IMR-90 (cell line): ENCODE results near the gene TRAF3IP1. TPM values are rescaled to one million over a fixed set of nuclear protein-coding genes. Genes with fewer than 3 reads are reported as not detected.

Experiments used
- ATAC-seq: fragments of 200-7000 bp; cut with Tn5 transposase; 2 replicates; pipeline ENCODE4 v1.9.1; 2020; ENCODE audit warnings: low read depth, mild to moderate bottlenecking, moderate library complexity
- BruUV-seq: library from RNA; stranded (reverse); fragments of 400-500 nt; replicated peaks from 2 replicates; lab custom pipeline; 2021; lab: Mats Ljungman, UMichigan
- CTCF ChIA-PET: fragments of 300-600 bp; formaldehyde crosslinking; extraction: SDS; loops from one replicate; lab custom pipeline; 2021; ENCODE audit warnings: antibody characterized with exemption; lab: Yijun Ruan, JAX
- POLR2A ChIA-PET: fragments of 300-600 bp; sonication (Branson Sonifier 250); formaldehyde crosslinking; loops from one replicate; lab custom pipeline; 2022; ENCODE audit warnings: antibody characterized with exemption; ENCODE audit not compliant: unreplicated experiment; lab: Charles Lee
- DNase-seq: peaks from one replicate; pipeline ENCODE4 v3.0.0; 2013
- H2AFZ ChIP-seq: replicated peaks from 2 replicates; pipeline ENCODE3; 2013; ENCODE audit warnings: low read length, mild to moderate bottlenecking; ENCODE audit not compliant: poor library complexity
- H2AK5ac ChIP-seq: 2 replicates; pipeline ENCODE4 v1.6.1; 2013; ENCODE audit warnings: low read depth, low read length, inconsistent platforms
- H2AK9ac ChIP-seq: replicated peaks from 2 replicates; pipeline ENCODE3; 2013; ENCODE audit warnings: mild to moderate bottlenecking, low read depth, low read length, moderate library complexity; ENCODE audit not compliant: poor library complexity
- H2BK120ac ChIP-seq: 2 replicates; pipeline ENCODE4 v1.6.1; 2013; ENCODE audit warnings: low read depth, low read length, inconsistent platforms
- H2BK15ac ChIP-seq: 3 replicates; pipeline ENCODE4 v1.6.1; 2013; ENCODE audit warnings: low read depth, low read length, inconsistent platforms
- H2BK20ac ChIP-seq: 2 replicates; pipeline ENCODE4 v1.6.1; 2013; ENCODE audit warnings: low read depth, mild to moderate bottlenecking, inconsistent platforms, low read length, moderate library complexity
- H2BK5ac ChIP-seq: 2 replicates; pipeline ENCODE4 v1.6.1; 2013; ENCODE audit warnings: mild to moderate bottlenecking, low read depth, low read length, inconsistent platforms; ENCODE audit not compliant: poor library complexity, severe bottlenecking
- H3K14ac ChIP-seq: replicated peaks from 2 replicates; pipeline ENCODE4 v1.6.1; 2013; ENCODE audit warnings: low read depth, low read length, inconsistent platforms
- H3K18ac ChIP-seq: 2 replicates; pipeline ENCODE4 v1.6.1; 2013; ENCODE audit warnings: low read depth, low read length, control low read depth
- H3K23ac ChIP-seq: 2 replicates; pipeline ENCODE4 v1.6.1; 2013; ENCODE audit warnings: low read depth, low read length, inconsistent platforms
- H3K27ac ChIP-seq: 2 replicates; pipeline ENCODE4 v1.5.1; 2013; ENCODE audit warnings: mild to moderate bottlenecking, control low read depth, low read length; ENCODE audit not compliant: insufficient read depth
- H3K27me3 ChIP-seq: 2 replicates; pipeline ENCODE4 v1.6.1; 2013; ENCODE audit warnings: low read length; ENCODE audit not compliant: control insufficient read depth, insufficient read depth
- H3K36me3 ChIP-seq: 2 replicates; pipeline ENCODE4 v1.6.1; 2013; ENCODE audit warnings: low read length, mixed read lengths; ENCODE audit not compliant: control insufficient read depth, insufficient read depth
- H3K4ac ChIP-seq: 2 replicates; pipeline ENCODE4 v1.6.1; 2013; ENCODE audit warnings: low read depth, low read length, inconsistent platforms
- H3K4me1 ChIP-seq: 2 replicates; pipeline ENCODE4 v1.6.1; 2013; ENCODE audit warnings: low read length, mixed read lengths; ENCODE audit not compliant: control insufficient read depth, insufficient read depth
- H3K4me2 ChIP-seq: 2 replicates; pipeline ENCODE4 v1.6.1; 2013; ENCODE audit warnings: low read depth, mild to moderate bottlenecking, control low read depth, low read length, moderate library complexity
- H3K4me3 ChIP-seq: 2 replicates; pipeline ENCODE4 v1.5.1; 2013; ENCODE audit warnings: low read depth, mild to moderate bottlenecking, control low read depth, low read length, moderate library complexity; ENCODE audit not compliant: insufficient read depth
- H3K56ac ChIP-seq: 2 replicates; pipeline ENCODE4 v1.6.1; 2013; ENCODE audit warnings: low read length, inconsistent platforms; ENCODE audit not compliant: insufficient read depth; ENCODE audit errors: extremely low read depth
- H3K79me1 ChIP-seq, 2 experiments: 2 replicates each; pipeline ENCODE4 v1.6.1; 2013; ENCODE audit warnings: low read length in 2 of 2, inconsistent platforms in 1 of 2, low read depth in 1 of 2
- H3K9ac ChIP-seq: 2 replicates; pipeline ENCODE4 v1.6.1; 2013; ENCODE audit warnings: low read depth, low read length, control low read depth
- H3K9me1 ChIP-seq: 2 replicates; pipeline ENCODE4 v1.6.1; 2013; ENCODE audit warnings: low read length, inconsistent platforms; ENCODE audit not compliant: insufficient read depth
- H3K9me3 ChIP-seq: 2 replicates; pipeline ENCODE4 v1.6.1; 2013; ENCODE audit warnings: low read length; ENCODE audit not compliant: control insufficient read depth, insufficient read depth
- H4K20me1 ChIP-seq: 2 replicates; pipeline ENCODE4 v1.6.1; 2013; ENCODE audit warnings: low read length, inconsistent platforms; ENCODE audit not compliant: insufficient read depth
- H4K5ac ChIP-seq: 2 replicates; pipeline ENCODE4 v1.6.1; 2013; ENCODE audit warnings: mild to moderate bottlenecking, low read depth, low read length, control low read depth
- H4K8ac ChIP-seq, 2 experiments: 2 replicates each; pipeline ENCODE4 v1.6.1; 2013; ENCODE audit warnings: low read depth in 2 of 2, low read length in 2 of 2, control low read depth in 1 of 2, inconsistent platforms in 1 of 2
- H4K91ac ChIP-seq: 2 replicates; pipeline ENCODE4 v1.6.1; 2013; ENCODE audit warnings: low read depth, low read length, inconsistent platforms; ENCODE audit not compliant: insufficient read depth
- BHLHE40 ChIP-seq: fragments of 150-350 bp; IDR thresholded peaks from 2 replicates; pipeline ENCODE4 v1.6.1; 2016; ENCODE audit warnings: mild to moderate bottlenecking, low read depth, low read length
- CEBPB ChIP-seq: IDR thresholded peaks from 2 replicates; pipeline ENCODE4 v1.6.1; 2012; ENCODE audit warnings: low read depth, low read length, improper control_type of control experiment
- CHD1 ChIP-seq: IDR thresholded peaks from 2 replicates; pipeline ENCODE4 v1.6.1; 2012; ENCODE audit warnings: low read depth, low read length, improper control_type of control experiment
- FOS ChIP-seq: fragments of 150-350 bp; IDR thresholded peaks from 2 replicates; pipeline ENCODE4 v1.6.1; 2016; ENCODE audit warnings: low read depth, low read length
- MAFK ChIP-seq: IDR thresholded peaks from 2 replicates; pipeline ENCODE4 v1.6.1; 2012; ENCODE audit warnings: low read depth, low read length, improper control_type of control experiment
- MAZ ChIP-seq: IDR thresholded peaks from 2 replicates; pipeline ENCODE4 v1.6.1; 2012; ENCODE audit warnings: low read depth, mild to moderate bottlenecking, low read length, improper control_type of control experiment, moderate library complexity, borderline replicate concordance
- MXI1 ChIP-seq: IDR thresholded peaks from 2 replicates; pipeline ENCODE4 v1.6.1; 2012; ENCODE audit warnings: low read depth, mild to moderate bottlenecking, low read length, moderate library complexity, borderline replicate concordance
- NFE2L2 ChIP-seq: fragments of 150-350 bp; IDR thresholded peaks from 2 replicates; pipeline ENCODE4 v1.6.1; 2016; ENCODE audit warnings: low read depth, mild to moderate bottlenecking, low read length
- POLR2A ChIP-seq: IDR thresholded peaks from 2 replicates; pipeline ENCODE4 v1.6.1; 2012; ENCODE audit warnings: mild to moderate bottlenecking, low read depth, low read length
- RAD21 ChIP-seq: IDR thresholded peaks from 2 replicates; pipeline ENCODE4 v1.6.1; 2012; ENCODE audit warnings: low read length, improper control_type of control experiment
- RCOR1 ChIP-seq: IDR thresholded peaks from 2 replicates; pipeline ENCODE4 v1.6.1; 2012; ENCODE audit warnings: mild to moderate bottlenecking, low read length, improper control_type of control experiment; ENCODE audit not compliant: insufficient replicate concordance
- RFX5 ChIP-seq: IDR thresholded peaks from 2 replicates; pipeline ENCODE4 v1.8.0; 2012; ENCODE audit warnings: low read depth, mild to moderate bottlenecking, low read length, moderate library complexity
- SMC3 ChIP-seq: fragments of 150-350 bp; IDR thresholded peaks from 2 replicates; pipeline ENCODE4 v1.6.1; 2016; ENCODE audit warnings: low read depth, mild to moderate bottlenecking, antibody characterized with exemption, low read length, moderate library complexity
- WGBS, 2 experiments: methylation state at CpG; one replicate each; pipeline versions ENCODE4 v1.1.5 to v1.1.7; 2013; ENCODE audit warnings: missing lambda C conversion rate in 2 of 2; ENCODE audit not compliant: insufficient read length in 1 of 2; ENCODE audit errors: extremely low coverage in 2 of 2; 5-methylcytosine and 5-hydroxymethylcytosine counted together
- dilution Hi-C: fragments of 300-500 bp; cut with HindIII; formaldehyde crosslinking; loops from one replicate; pipeline ENCODE4 v1.14.3; 2018; ENCODE audit warnings: low sequenced_read_pairs; ENCODE audit not compliant: unreplicated experiment
- in situ Hi-C: fragments of 300-500 bp; cut with MboI; formaldehyde crosslinking; loops from 3 replicates; pipeline ENCODE4 v1.14.3; 2019; ENCODE audit warnings: low sequenced_read_pairs, inconsistent platforms, mixed read lengths
- intact Hi-C: fragments of 100-400 bp; cut with micrococcal nuclease; formaldehyde crosslinking; loops from 2 replicates; pipeline ENCODE4 v1.10.0; 2022
- polyA plus RNA-seq, 3 experiments: library from polyadenylated mRNA; depleted of rRNA; stranded (reverse); fragments of >200 nt; gene quantifications; 2 replicates each; pipeline ENCODE4 v1.2.3, GENCODE V29; 2012; ENCODE audit warnings: low replicate concordance in 1 of 3
- total RNA-seq: library from RNA; depleted of rRNA; stranded (reverse); fragments of >200 nt; gene quantifications from 2 replicates; pipeline ENCODE4 v1.2.3, GENCODE V29; 2012
- TF ChIP-seq, protein P1 (sequence below): conservative IDR thresholded peaks from 2 replicates; pipeline ENCODE4 v1.5.1; 2012; ENCODE audit warnings: mild to moderate bottlenecking, low read depth, low read length, improper control_type of control experiment
- TF ChIP-seq, protein P2 (sequence below): fragments of 150-350 bp; IDR thresholded peaks from 2 replicates; pipeline ENCODE4 v1.6.1; 2017; ENCODE audit warnings: mild to moderate bottlenecking, antibody characterized with exemption, low read length, low read depth
- TF ChIP-seq, protein P3 (sequence below): fragments of 150-350 bp; IDR thresholded peaks from 2 replicates; pipeline ENCODE4 v1.6.1; 2016; ENCODE audit warnings: low read depth, mild to moderate bottlenecking, low read length, moderate library complexity, borderline replicate concordance

Gene TRAF3IP1
- total and polyA plus RNA-seq, 2 of the 4 experiments (the other 2 are of a cell fraction) = 5.9 to 8.3 TPM

DNA sequence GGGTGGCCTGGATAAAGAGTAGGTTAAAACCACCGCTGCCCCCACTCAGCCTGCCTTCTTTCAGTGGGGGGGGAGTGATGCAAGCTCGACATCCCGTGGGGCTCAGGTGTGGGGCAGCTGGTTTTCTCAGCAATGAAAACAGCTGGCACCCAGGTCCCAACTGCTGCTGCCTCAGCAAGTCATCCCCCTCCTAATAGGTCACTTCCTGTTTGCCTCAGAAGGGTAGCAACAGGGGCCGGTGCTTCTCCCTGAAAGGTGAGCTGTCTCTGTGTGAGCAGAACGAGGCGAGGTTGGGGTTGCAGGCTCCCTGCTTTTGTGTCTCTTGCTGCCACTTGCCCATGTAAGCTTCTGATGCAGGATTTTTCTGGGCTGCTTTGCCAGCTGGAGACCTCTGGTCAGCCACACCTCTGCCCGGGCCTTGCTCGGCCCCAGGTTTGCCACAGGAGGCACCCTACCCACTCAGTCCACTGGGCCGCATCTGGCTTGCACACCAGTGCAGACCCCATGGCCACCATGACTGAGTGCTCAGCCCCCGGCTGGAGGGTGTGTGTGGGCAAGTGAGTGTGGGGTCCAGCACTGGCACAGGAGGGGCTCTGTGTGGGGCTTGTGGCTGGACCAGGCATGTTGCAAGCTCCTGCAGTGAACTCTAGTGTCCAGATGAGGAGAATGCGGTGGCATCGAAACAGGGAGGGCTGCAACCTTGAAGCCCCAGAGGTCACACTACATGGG, 94.9 kb downstream of the TRAF3IP1 start:
- dilution Hi-C loops (no loop called here), in situ Hi-C loops (no loop called here), intact Hi-C loops (no loop called here)
- Histone ChIP-seq H2BK15ac (no peak overlapping the region), H3K9ac (no peak overlapping the region), H3K14ac (no peak overlapping the region), H3K79me1 (0 out of 4 replicates have a peak, but pooled peaks cover 0 to 2% of the 10 kb centered on the region in 2 experiments), H4K8ac (no peak overlapping the region), H2AFZ (no peak overlapping the region), H3K9me1 (no peaks in the 10 kb centered on the region), H3K36me3 (no peaks in the 10 kb centered on the region), H4K5ac (no peak overlapping the region), H3K4me2 (no peak overlapping the region), H2AK9ac (no peak overlapping the region), H3K4me1 (peaks cover 5% of the 10 kb centered on the region), H3K4me3 (no peak overlapping the region), H4K20me1 (no peaks in the 10 kb centered on the region), H4K91ac (no peak overlapping the region), H3K4ac (no peak overlapping the region), H2BK20ac (no peak overlapping the region), H3K27ac (no peak overlapping the region), H2AK5ac (no peak overlapping the region), H2BK120ac (no peak overlapping the region), H3K18ac (no peak overlapping the region), H2BK5ac (no peak overlapping the region), H3K56ac (no peak overlapping the region), H3K27me3 (no peaks in the 10 kb centered on the region), H3K23ac (no peak overlapping the region), H3K9me3 (no peaks in the 10 kb centered on the region; the same call in 1 of the 2 replicates)
- no peak for ATAC-seq
- WGBS, 2 experiments = 87% methylated on average over 5 of the region's 12 CpGs; no CpG with 5 or more reads in 1 of the 2 experiments
- no peak for TF ChIP-seq NFE2L2
- TF ChIP-seq, protein P1, sequence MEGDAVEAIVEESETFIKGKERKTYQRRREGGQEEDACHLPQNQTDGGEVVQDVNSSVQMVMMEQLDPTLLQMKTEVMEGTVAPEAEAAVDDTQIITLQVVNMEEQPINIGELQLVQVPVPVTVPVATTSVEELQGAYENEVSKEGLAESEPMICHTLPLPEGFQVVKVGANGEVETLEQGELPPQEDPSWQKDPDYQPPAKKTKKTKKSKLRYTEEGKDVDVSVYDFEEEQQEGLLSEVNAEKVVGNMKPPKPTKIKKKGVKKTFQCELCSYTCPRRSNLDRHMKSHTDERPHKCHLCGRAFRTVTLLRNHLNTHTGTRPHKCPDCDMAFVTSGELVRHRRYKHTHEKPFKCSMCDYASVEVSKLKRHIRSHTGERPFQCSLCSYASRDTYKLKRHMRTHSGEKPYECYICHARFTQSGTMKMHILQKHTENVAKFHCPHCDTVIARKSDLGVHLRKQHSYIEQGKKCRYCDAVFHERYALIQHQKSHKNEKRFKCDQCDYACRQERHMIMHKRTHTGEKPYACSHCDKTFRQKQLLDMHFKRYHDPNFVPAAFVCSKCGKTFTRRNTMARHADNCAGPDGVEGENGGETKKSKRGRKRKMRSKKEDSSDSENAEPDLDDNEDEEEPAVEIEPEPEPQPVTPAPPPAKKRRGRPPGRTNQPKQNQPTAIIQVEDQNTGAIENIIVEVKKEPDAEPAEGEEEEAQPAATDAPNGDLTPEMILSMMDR = no peak
- TF ChIP-seq MXI1 = no peak
- TF ChIP-seq CHD1 = no peak
- no peak for TF ChIP-seq RCOR1
- TF ChIP-seq RFX5 = no peak
- no peak for TF ChIP-seq RAD21
- TF ChIP-seq, protein P2, sequence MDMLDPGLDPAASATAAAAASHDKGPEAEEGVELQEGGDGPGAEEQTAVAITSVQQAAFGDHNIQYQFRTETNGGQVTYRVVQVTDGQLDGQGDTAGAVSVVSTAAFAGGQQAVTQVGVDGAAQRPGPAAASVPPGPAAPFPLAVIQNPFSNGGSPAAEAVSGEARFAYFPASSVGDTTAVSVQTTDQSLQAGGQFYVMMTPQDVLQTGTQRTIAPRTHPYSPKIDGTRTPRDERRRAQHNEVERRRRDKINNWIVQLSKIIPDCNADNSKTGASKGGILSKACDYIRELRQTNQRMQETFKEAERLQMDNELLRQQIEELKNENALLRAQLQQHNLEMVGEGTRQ = no peak
- TF ChIP-seq, protein P3, sequence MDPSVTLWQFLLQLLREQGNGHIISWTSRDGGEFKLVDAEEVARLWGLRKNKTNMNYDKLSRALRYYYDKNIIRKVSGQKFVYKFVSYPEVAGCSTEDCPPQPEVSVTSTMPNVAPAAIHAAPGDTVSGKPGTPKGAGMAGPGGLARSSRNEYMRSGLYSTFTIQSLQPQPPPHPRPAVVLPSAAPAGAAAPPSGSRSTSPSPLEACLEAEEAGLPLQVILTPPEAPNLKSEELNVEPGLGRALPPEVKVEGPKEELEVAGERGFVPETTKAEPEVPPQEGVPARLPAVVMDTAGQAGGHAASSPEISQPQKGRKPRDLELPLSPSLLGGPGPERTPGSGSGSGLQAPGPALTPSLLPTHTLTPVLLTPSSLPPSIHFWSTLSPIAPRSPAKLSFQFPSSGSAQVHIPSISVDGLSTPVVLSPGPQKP = no peak
- TF ChIP-seq MAZ = no peak
- no peak for TF ChIP-seq POLR2A
- no peak for TF ChIP-seq FOS
- TF ChIP-seq CEBPB = no peak
- TF ChIP-seq MAFK = no peak
- no peak for TF ChIP-seq BHLHE40
- no peak for TF ChIP-seq SMC3
- ChIA-PET CTCF (no interaction called here), POLR2A (no interaction called here)
- DNase-seq = no peak
- BruUV-seq = no TSS peak
